AG09319 (cell line): ENCODE results near the gene TMEM215.

Experiments
- DNase-seq: peaks from one replicate; pipeline ENCODE4 v3.0.0-alpha.2; 2010; ENCODE audit warnings: low read depth; ENCODE audit errors: extremely low read depth
- CTCF ChIP-seq: IDR thresholded peaks from 2 replicates; pipeline ENCODE4 v1.5.1; 2011; ENCODE audit warnings: low read depth, mild to moderate bottlenecking, inconsistent platforms, low read length, moderate library complexity

The TMEM215 gene

GRCh38 chr9:32783168-32783891 is at the start of gene TMEM215:
Gene TMEM215, plus strand, starts transcription at chr9:32783540. Its CDS starts 644 bp downstream, at chr9:32784184.
- DNase-seq, result no peak
- TF ChIP-seq CTCF, result no peak

GRCh38 chr9:32735476-32735875 is 47.9 kb upstream of the TMEM215 start:
- TF ChIP-seq CTCF, result no peak
- DNase-seq, result no peak

- no peak for TF ChIP-seq CTCF
- DNase-seq, result no peak
These were observed 46.0 kb upstream of the TMEM215 start for GRCh38 chr9:32737378-32737777.

- DNase-seq, result no peak
- no peak for TF ChIP-seq CTCF
These were observed 44.7 kb upstream of the TMEM215 start for GRCh38 chr9:32738501-32739172.

GRCh38 chr9:32741706-32742105 is 41.6 kb upstream of the TMEM215 start:
- DNase-seq, result no peak
- TF ChIP-seq CTCF, result no peak

GRCh38 chr9:32742296-32742695 is 41.0 kb upstream of the TMEM215 start:
- TF ChIP-seq CTCF, result no peak
- no peak for DNase-seq

- DNase-seq, result no peak
- no peak for TF ChIP-seq CTCF
These were observed 35.3 kb upstream of the TMEM215 start for GRCh38 chr9:32748013-32748412.
